Activated T-helper 1 cell treated with Interleukin-2 at 50 U/mL for 16 hours (primary cell): ENCODE data around the gene BLID.

ENCODE experiments used
- DNase-seq: peaks from one replicate; pipeline ENCODE4 v3.0.0-alpha.2; 2020; ENCODE audit warnings: low read depth

BLID gene

GRCh38 chr11:122139595-122139866, 23.5 kb upstream of the BLID start:
- DNase-seq = no peak

- no peak for DNase-seq
These were observed 23.0 kb upstream of the BLID start for GRCh38 chr11:122138744-122139594.

DNA sequence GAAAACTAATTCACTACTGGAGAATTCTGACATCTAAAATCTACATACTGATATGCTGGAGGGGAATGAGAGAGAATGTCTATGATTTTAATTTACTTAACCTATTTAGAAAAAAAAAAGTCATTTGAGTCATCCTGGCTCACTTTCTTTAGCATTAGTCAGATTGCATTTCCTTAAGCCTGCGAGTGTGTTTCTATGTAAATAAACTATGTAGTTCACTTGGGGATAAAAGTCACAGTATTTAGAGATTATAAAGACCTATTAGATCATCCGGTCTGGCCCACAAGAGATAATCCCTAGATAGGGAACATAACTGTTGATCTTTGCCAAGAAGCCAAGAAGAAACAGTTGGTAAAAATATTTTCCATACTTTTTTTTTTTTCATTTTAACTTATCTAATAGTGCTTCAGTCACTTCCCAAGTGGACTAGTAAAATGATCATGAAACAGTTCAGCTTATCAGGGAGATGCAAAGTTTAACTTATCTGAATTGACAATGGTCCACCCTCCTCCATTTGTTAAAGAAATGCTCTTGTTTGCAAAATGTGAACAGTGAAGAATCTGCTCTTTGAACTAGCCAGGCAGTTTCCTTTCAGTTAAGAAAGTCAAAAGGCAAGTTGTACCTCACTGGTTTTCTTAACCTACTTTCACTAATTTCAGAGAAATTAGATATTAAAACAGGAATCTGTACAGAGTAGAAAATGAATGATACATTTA, 21.2 kb upstream of the BLID start:
- DNase-seq = no peak

DNA sequence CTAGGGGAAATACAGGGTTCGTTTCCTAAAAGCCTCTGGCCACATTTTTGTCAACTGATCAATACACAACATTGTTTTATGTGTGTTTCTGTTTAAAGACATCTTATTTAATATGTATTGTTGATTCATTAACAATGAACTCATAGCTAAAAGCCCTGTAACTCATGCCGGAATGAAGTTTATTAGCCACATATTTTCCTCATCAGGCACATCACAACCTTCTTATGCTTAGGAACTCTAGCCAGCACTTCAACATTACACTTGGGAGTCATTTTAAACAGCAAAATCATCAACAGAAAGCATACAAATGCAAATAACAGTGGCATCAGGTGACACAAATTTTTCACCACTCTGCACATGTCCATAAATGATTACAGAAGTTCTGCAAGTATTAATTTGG, 15.1 kb upstream of the BLID start:
- DNase-seq = no peak

- no peak for DNase-seq
These were observed 12.1 kb upstream of the BLID start for GRCh38 chr11:122128146-122128545.

GRCh38 chr11:122127020-122127419, 11.0 kb upstream of the BLID start:
- DNase-seq = no peak

DNA sequence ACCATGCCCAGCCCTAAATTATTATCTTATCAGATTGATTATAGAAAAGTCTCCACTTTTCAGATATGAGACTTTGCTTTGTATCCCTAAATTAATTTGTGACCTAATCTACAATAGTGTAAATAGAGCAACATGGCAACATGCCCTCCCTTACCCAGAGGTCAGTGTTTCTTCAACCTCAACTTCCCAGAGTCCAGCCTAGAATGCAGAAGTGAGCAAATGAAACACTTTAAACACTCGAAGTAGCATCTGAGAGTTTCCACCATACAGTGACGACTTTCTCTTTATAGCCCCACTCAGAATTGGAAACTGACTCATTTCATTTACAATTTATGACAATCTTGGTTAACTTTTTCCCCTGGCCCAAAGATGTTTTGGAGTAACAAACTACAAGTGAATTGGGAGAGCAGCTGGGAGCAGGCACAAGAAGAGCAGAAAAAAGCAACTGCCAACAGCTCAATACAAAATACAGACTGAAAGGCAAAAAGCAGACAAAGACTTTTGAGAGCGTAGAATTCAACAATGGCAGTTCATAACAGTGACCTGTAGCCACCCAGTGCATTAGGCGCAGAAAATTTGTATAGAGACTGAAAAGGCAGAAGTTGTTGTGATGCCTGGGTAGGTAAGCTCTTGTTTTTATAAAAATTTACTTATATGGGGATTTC, 10.1 kb upstream of the BLID start:
- DNase-seq = no peak

DNA sequence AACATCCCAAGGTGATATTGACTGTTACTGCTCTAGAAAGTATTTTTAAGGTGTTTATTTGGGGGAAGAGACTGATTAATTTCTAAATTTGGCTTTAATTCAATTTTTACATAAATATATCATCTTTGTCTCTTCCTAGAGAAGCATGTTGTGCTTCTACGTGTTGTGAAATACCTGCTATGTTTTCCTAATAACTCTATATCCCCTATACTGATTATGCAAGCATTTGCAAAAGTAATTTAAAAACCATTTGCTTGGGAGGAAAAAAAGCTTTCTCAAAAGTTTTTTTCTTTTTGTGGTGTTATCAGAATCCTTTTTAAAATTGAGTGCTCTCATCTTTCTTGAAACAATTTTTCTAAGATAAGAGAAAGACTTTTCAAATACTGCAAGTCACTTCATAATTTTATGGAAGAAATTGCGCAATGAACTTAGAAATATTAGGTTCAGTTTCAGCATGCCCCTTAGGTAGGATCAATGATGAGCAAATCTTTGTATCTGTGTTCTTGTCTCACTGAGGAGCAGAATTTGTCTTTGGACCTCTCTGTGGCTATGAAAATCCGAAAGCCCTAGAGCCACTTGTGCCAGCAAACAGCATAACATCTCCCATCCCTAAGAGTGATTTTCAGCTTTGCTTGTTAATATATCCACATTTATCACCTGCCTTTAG, 7.4 kb upstream of the BLID start:
- no peak for DNase-seq

DNA sequence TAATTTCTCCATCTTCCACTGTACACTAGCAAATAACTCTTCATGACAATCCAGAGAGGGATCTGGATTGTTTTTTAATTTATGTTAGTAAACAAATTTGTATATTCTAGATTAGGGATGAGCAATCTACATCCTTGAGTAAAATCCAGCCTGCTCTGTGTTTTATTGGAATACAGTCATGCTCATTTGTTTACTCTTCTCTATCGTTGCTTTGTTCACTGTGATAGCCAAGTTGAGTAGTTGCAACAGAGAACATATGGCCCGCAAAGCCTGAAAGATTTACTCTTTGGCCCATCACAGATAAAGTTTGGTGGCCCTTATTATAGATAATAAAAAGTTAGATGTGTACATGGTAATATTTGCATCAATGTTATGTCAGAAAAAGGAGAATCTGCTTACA, 6.2 kb upstream of the BLID start:
- no peak for DNase-seq

- no peak for DNase-seq
These were observed 4.1 kb upstream of the BLID start for GRCh38 chr11:122120096-122120495.

GRCh38 chr11:122116591-122116990, 576 bp upstream of the BLID start:
- no peak for DNase-seq

- DNase-seq = no peak
These were observed 1.0 kb downstream of the BLID start for GRCh38 chr11:122114976-122115375.

DNA sequence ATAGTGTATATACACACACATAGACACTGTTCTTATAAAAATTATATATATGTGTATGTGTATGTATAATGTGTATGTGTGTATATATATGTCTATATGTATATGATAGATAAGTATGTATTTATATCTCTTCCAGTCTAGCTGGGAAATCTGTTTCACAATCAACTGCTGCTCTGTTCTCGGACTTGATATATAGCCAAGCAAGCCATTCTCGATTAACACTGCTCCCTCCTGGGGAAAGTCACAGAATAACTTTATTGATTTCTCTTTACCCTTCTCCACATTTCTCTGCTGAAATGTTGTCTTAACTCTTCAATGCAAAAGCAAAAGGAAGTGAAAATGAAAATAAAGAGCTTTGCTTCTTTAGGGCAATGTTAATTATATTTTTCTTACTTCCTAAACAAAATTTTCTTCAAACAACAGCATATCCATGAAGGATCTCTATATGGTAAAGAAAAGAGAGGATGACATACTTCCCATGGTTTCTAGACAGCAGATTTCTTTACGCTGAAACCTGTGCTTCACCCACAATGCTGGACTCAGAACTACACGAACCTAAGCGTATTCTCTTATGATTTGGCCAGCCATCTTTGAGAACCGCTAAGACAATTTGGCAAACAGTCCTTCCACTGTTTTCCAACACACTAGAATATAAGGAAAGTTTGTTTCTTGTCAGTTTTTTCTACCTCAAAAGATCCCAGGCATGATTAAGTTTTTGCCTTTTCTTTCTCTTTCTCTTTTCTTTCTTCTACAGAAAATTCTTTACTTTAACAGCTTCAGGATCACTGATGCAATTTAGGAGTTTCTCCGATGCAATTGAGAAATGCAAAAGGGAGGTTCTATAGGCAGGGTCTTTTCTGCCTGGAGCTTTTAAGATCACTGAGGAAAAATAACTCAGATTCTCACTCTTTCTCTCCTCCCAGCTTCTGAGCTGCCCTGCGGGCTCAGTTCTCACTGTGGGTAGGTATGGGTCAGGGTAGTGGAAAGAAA, 1.9 kb downstream of the BLID start:
- DNase-seq = no peak

DNA sequence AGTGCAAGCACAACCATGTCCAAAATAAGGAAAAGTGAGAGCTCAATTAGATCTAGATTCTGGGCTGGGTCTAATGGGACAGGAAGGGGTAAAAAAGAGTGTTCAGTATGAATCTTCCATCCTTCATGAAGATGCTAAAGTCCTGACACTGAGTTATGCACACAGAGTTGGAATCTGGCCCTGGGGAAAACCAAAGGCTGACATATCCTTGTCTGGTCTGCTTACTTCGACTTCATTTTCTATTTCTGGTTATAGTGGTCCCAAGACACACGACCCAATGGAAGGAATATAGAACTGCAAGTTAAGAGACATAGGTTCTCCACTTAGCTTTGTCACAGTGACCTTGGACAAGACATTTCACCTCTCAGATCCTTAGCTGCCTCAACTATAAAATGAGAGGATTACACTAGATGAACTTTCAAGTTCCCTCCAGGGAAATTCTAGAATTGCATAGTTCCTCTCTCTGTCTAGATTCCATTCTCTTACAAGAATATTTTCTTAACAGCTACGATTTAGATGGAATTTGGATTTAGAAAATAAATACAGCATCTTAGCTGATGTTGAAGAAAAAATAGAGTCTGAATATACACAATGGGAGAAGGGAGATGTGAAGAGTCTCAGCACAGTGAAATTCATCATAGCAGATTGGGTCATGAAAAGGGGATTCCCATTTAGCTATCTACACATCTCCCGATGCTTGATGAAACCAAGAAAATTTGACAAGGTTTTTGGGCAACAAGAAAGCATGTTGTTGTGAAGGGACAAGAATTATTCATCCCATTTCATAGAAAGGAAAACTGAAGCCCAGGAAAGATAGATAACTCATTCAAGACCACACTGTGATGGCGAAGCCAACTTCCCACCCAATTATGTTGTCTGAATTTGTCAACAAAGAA, 3.3 kb downstream of the BLID start:
- no peak for DNase-seq

- no peak for DNase-seq
These were observed 6.1 kb downstream of the BLID start for GRCh38 chr11:122109932-122110331.

DNA sequence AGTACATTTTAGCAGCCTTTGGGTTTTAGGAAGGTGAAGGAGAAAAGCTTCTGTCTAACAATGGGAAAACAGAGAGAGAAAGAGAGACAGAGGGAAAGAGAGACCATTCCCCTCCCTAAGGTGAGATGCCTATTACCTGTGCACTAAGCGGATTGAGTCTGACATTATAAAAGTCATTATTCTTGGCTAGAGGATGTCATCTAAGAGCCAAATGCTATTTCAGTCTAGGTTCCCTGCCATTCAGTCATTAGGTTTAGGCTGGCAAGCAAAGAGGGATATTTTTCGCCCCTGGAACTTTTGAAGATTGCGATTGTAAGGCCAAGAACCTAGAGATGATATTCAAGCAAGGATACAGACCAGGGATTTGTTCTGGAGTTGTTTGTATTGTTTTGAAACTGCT, 7.2 kb downstream of the BLID start:
- no peak for DNase-seq

- no peak for DNase-seq
These were observed 7.7 kb downstream of the BLID start for GRCh38 chr11:122108192-122108799.

- no peak for DNase-seq
These were observed 8.4 kb downstream of the BLID start for GRCh38 chr11:122107566-122107965.

- DNase-seq = no peak
These were observed 9.0 kb downstream of the BLID start for GRCh38 chr11:122107045-122107444.
